Measurements from ENCODE around the gene RAC2.

DNA sequence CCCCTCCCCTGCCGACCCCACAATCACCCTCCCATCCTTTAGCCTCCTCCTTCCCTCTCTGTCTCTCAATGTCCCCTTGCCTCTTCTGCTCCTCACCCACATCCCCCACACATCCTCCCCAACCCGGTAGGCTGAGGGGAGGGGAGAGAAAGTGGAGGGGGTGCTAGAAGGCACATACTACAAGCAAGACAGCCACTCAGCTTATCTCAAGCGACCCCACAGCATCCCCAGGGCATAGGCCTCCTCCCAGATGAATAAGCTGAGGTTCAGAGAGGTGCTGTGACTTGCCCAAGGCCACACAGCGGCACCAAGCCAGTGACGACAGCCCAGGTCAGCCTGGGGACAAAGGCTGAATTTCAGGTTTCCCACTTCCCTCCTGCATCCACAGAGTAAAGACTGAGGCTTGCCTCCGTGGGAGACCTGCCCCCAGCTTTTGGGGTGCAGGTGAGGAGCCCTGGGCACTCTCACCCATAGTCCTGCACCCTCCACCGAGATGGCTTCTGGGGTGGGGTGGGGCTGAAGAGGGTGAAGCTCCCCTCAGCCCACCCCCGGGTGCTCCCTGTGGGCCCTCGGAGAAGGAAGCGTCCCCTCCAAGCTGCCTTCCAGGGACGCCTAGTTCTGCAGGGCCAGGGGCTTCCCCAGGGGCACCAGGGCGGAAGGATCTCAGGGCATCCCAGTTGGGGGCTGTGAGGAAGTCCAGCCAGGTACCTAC lies 511 bp downstream of the RAC2 start:
- TF ChIP-seq, protein P1, sequence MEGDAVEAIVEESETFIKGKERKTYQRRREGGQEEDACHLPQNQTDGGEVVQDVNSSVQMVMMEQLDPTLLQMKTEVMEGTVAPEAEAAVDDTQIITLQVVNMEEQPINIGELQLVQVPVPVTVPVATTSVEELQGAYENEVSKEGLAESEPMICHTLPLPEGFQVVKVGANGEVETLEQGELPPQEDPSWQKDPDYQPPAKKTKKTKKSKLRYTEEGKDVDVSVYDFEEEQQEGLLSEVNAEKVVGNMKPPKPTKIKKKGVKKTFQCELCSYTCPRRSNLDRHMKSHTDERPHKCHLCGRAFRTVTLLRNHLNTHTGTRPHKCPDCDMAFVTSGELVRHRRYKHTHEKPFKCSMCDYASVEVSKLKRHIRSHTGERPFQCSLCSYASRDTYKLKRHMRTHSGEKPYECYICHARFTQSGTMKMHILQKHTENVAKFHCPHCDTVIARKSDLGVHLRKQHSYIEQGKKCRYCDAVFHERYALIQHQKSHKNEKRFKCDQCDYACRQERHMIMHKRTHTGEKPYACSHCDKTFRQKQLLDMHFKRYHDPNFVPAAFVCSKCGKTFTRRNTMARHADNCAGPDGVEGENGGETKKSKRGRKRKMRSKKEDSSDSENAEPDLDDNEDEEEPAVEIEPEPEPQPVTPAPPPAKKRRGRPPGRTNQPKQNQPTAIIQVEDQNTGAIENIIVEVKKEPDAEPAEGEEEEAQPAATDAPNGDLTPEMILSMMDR (IDR thresholded peaks at IDR 0.05) = no peak
- TF ChIP-seq POLR2A (IDR thresholded peaks at IDR 0.05) (no peak), EP300 (IDR thresholded peaks at IDR 0.05) (no peak), POLR2AphosphoS5 (IDR thresholded peaks at IDR 0.05) (no peak)
